ENCODE results near the gene VRTN.
"Not testable (repeated sequence)": the region's sequence is repeated elsewhere in the genome, so short reads cannot be mapped to it uniquely, and the experiment has no call there.

- TF ChIP-seq CTCF, POLR2A, POLR2AphosphoS5 (IDR thresholded peaks at IDR 0.05): not testable (repeated sequence)
These were observed 42.2 kb downstream of the VRTN start for GRCh38 chr14:74390505-74390904.

Measured in prostate gland (tissue), 2 donors.